Lung (tissue), 12 donors: ENCODE measurements around the gene FAM43A. TPM values are rescaled to one million over a fixed set of nuclear protein-coding genes. Genes with fewer than 3 reads are reported as not detected.

ENCODE experiments used
- ATAC-seq: fragments of 200-7000 bp; cut with Tn5 transposase; one replicate; pipeline ENCODE4 v1.9.1; 2020; ENCODE audit warnings: moderate number of reproducible peaks; ENCODE audit not compliant: insufficient read depth, low FRiP score
- DNase-seq, 3 donors: peaks; one replicate each; pipeline ENCODE4 v3.0.0-alpha.2; 2013 to 2017
- H3K27ac ChIP-seq, 2 donors: one replicate each; pipeline ENCODE4 v1.5.1; 2013; ENCODE audit warnings: mild to moderate bottlenecking in 2 of 2, moderate library complexity in 2 of 2, control low read depth in 1 of 2, inconsistent platforms in 1 of 2, low read depth in 1 of 2, low read length in 1 of 2
- H3K27me3 ChIP-seq, 3 donors: one replicate each; pipeline ENCODE4 v1.5.1; 2013; ENCODE audit warnings: low read length in 2 of 3; ENCODE audit not compliant: control insufficient read depth in 3 of 3, insufficient read depth in 3 of 3
- H3K36me3 ChIP-seq, 4 donors: one replicate each; pipeline ENCODE4 v1.5.1; 2013; ENCODE audit warnings: low read length in 4 of 4, mild to moderate bottlenecking in 1 of 4, moderate library complexity in 1 of 4; ENCODE audit not compliant: control insufficient read depth in 4 of 4, insufficient read depth in 4 of 4
- H3K4me1 ChIP-seq, 5 donors: one replicate each; pipeline ENCODE4 v1.5.1; 2013; ENCODE audit warnings: low read length in 5 of 5, mild to moderate bottlenecking in 2 of 5, moderate library complexity in 1 of 5; ENCODE audit not compliant: control insufficient read depth in 5 of 5, insufficient read depth in 5 of 5
- H3K4me3 ChIP-seq: one replicate; pipeline ENCODE4 v1.5.1; 2013; ENCODE audit warnings: mild to moderate bottlenecking, control low read depth, moderate library complexity
- H3K9ac ChIP-seq, 2 donors: one replicate each; pipeline ENCODE4 v1.5.1; 2013; ENCODE audit warnings: low read length in 2 of 2, control low read depth in 1 of 2; ENCODE audit not compliant: insufficient read depth in 1 of 2
- H3K9me3 ChIP-seq, 4 donors: one replicate each; pipeline ENCODE4 v1.5.1; 2013; ENCODE audit warnings: low read length in 3 of 4, mild to moderate bottlenecking in 1 of 4, moderate library complexity in 1 of 4; ENCODE audit not compliant: control insufficient read depth in 4 of 4, insufficient read depth in 3 of 4
- CTCF ChIP-seq: IDR thresholded peaks from 2 replicates; pipeline ENCODE4 v1.5.1; 2012; ENCODE audit warnings: mild to moderate bottlenecking; ENCODE audit errors: control extremely low read depth, extremely low read depth
- WGBS, 2 donors: extraction: QIAGEN DNeasy Blood & Tissue Kit; methylation state at CpG; one replicate each; pipeline ENCODE4 v1.1.7; 2013; 5-methylcytosine and 5-hydroxymethylcytosine counted together
- polyA plus RNA-seq, 2 donors: library from polyadenylated mRNA; stranded (reverse); fragments of 200-250 nt; gene quantifications; one replicate each; pipeline ENCODE4 v1.2.1, GENCODE V29; 2013
- total RNA-seq, 2 donors: library from RNA; depleted of rRNA in 1 of 2; stranded (reverse); fragments of >200 nt in 1 of 2; gene quantifications; one replicate each; pipeline ENCODE4 v1.2.1, GENCODE V29; 2014 to 2021
- donor health status: control.
- donor health status: control.
- donor health status: Bipolar disorder and iron deficiency.
- donor health status: healthy.
- donor health status: DM: yes; HTN: yes; CAD: no.

The FAM43A gene
- total and polyA plus RNA-seq, 4 donors = 8.4 to 16.4 (median 14.7) TPM

GRCh38 chr3:194688946-194689345 is 3.3 kb downstream of the FAM43A start:
- Histone ChIP-seq H3K36me3 (peaks cover 0 to 9% (median 2%) of the 10 kb centered on the region in 4 donors), H3K4me1 (peaks cover 7 to 50% (median 16%) of the 10 kb centered on the region in 5 donors), H3K27me3 (peaks cover 0 to 6% (median 0%) of the 10 kb centered on the region in 3 donors), H3K27ac (peak overlapping the region; percentile 24 to 71), H3K4me3 (peak overlapping the region; percentile 16), H3K9me3 (no peaks in the 10 kb centered on the region), H3K9ac (peak overlapping the region in 1 of 2 donors; percentile 38)
- no peak for TF ChIP-seq CTCF
- DNase-seq = no peak
- WGBS, 2 donors = 52 to 53% methylated on average over 6 of the region's 6 CpGs
- ATAC-seq = no peak

GRCh38 chr3:194689493-194689944 is 3.8 kb downstream of the FAM43A start:
- no peak for TF ChIP-seq CTCF
- Histone ChIP-seq H3K36me3 (peaks cover 0 to 9% (median 2%) of the 10 kb centered on the region in 4 donors), H3K9me3 (no peaks in the 10 kb centered on the region), H3K27ac (peak overlapping the region; percentile 24 to 71), H3K9ac (no peak overlapping the region), H3K4me3 (no peak overlapping the region), H3K4me1 (peaks cover 7 to 50% (median 16%) of the 10 kb centered on the region in 5 donors), H3K27me3 (peaks cover 0 to 3% (median 0%) of the 10 kb centered on the region in 3 donors)
- DNase-seq = peak; percentile 86 to 99 (median 98)
- no peak for ATAC-seq
- WGBS, 2 donors = 11 to 31% methylated on average over 9 of the region's 9 CpGs

GRCh38 chr3:194690501-194691372 is 5.1 kb downstream of the FAM43A start:
- WGBS, 2 donors = 66 to 70% methylated on average over 8 of the region's 8 CpGs
- Histone ChIP-seq H3K9ac (peak overlapping the region in 1 of 2 donors; percentile 20), H3K4me1 (peaks cover 7 to 50% (median 16%) of the 10 kb centered on the region in 5 donors), H3K4me3 (no peak overlapping the region), H3K36me3 (peaks cover 0 to 9% (median 2%) of the 10 kb centered on the region in 4 donors), H3K27ac (peak overlapping the region in 1 of 2 donors; percentile 24), H3K9me3 (no peaks in the 10 kb centered on the region), H3K27me3 (no peaks in the 10 kb centered on the region)
- DNase-seq (peak in 2 of 3 donors; percentile 12 to 40), ATAC-seq (no peak)
- no peak for TF ChIP-seq CTCF
